GM10248 (cell line): ENCODE data around the gene ARHGAP45.

Experiments used
- CTCF ChIA-PET: fragments of 300-600 bp; sonication (Branson Sonifier 250); formaldehyde crosslinking; extraction: SDS; loops from one replicate; lab custom pipeline; 2021; ENCODE audit warnings: antibody characterized with exemption; lab: Yijun Ruan, JAX
- POLR2A ChIA-PET: fragments of 350-650 bp; sonication (Branson Sonifier 250); formaldehyde crosslinking; extraction: SDS; loops from one replicate; lab custom pipeline; 2020; ENCODE audit warnings: antibody characterized with exemption; lab: Yijun Ruan, JAX
- DNase-seq: peaks from one replicate; pipeline ENCODE4 v3.0.0; 2012; ENCODE audit errors: extremely low spot score
- TF ChIP-seq, protein P1 (sequence below): IDR thresholded peaks from 2 replicates; pipeline ENCODE4 v1.5.1; 2012; ENCODE audit warnings: mild to moderate bottlenecking, low read depth; ENCODE audit errors: extremely low read depth, missing control alignments, control extremely low read depth

The ARHGAP45 gene

GRCh38 chr19:1027650-1028061 is 39.3 kb upstream of the ARHGAP45 start:
- ChIA-PET CTCF (interaction anchor here (1.0 to 5.8 kb wide), 5 partner anchors 11 to 216 kb away, joined by 3 to 32 read pairs (median 5); partner anchors contain the start of gene ABCA7), POLR2A (interaction anchor here (0.8 kb wide), 1 partner anchor 10 kb away, joined by 4 read pairs; no protein-coding TSS in a partner anchor)
- TF ChIP-seq, protein P1, sequence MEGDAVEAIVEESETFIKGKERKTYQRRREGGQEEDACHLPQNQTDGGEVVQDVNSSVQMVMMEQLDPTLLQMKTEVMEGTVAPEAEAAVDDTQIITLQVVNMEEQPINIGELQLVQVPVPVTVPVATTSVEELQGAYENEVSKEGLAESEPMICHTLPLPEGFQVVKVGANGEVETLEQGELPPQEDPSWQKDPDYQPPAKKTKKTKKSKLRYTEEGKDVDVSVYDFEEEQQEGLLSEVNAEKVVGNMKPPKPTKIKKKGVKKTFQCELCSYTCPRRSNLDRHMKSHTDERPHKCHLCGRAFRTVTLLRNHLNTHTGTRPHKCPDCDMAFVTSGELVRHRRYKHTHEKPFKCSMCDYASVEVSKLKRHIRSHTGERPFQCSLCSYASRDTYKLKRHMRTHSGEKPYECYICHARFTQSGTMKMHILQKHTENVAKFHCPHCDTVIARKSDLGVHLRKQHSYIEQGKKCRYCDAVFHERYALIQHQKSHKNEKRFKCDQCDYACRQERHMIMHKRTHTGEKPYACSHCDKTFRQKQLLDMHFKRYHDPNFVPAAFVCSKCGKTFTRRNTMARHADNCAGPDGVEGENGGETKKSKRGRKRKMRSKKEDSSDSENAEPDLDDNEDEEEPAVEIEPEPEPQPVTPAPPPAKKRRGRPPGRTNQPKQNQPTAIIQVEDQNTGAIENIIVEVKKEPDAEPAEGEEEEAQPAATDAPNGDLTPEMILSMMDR = no peak
- no peak for DNase-seq

GRCh38 chr19:1028062-1028926 is 38.7 kb upstream of the ARHGAP45 start:
- ChIA-PET CTCF (interaction anchor here (1.0 to 5.8 kb wide), 9 partner anchors 10 to 238 kb away, joined by 3 to 32 read pairs (median 3); partner anchors contain the start of gene ABCA7), POLR2A (no interaction called here)
- DNase-seq = peak; percentile 62
- TF ChIP-seq, protein P1 = no peak

- ChIA-PET CTCF (interaction anchor here (1.0 to 1.5 kb wide), 2 partner anchors 11 to 212 kb away, joined by 3 to 4 read pairs; partner anchors contain the start of gene RNU6-2), POLR2A (interaction anchor here (0.6 to 0.7 kb wide), 2 partner anchors 72 to 159 kb away, joined by 4 read pairs; no protein-coding TSS in a partner anchor)
- TF ChIP-seq, protein P1 = no peak
- no peak for DNase-seq
Measured at GRCh38 chr19:1032264-1032867, 34.6 kb upstream of the ARHGAP45 start.

DNA sequence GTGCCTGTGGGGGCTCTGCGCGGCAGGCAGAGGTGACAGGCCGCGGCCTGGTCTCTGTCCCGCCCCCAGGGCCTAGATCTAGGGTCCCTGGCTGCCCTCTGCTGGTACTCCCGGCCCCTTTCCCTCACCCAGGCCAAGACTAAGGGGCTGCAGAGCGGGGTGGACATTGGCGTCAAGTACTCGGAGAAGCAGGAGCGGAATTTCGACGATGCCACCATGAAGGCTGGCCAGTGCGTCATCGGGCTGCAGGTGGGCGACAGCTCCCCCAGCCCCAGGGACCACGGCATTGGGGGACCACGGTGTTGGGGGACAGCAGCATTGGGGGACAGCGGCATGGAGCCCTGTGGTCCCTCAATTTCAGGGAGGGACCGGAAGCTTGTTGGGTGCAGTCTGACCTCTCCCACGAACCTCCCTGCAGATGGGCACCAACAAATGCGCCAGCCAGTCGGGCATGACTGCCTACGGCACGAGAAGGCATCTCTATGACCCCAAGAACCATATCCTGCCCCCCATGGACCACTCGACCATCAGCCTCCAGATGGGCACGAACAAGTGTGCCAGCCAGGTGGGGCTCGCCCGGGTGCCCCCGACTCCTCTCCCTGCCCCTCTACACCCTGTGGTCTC is 30.9 kb upstream of the ARHGAP45 start:
- POLR2A ChIA-PET = interaction anchor here (0.6 kb wide), 1 partner anchor 70 kb away, joined by 3 read pairs; no protein-coding TSS in a partner anchor
- TF ChIP-seq, protein P1 = no peak
- DNase-seq = no peak
- CTCF ChIA-PET = interaction anchor here (1.5 to 4.7 kb wide), 2 partner anchors 9 to 209 kb away, joined by 3 to 32 read pairs; partner anchors contain the start of gene CNN2

DNA sequence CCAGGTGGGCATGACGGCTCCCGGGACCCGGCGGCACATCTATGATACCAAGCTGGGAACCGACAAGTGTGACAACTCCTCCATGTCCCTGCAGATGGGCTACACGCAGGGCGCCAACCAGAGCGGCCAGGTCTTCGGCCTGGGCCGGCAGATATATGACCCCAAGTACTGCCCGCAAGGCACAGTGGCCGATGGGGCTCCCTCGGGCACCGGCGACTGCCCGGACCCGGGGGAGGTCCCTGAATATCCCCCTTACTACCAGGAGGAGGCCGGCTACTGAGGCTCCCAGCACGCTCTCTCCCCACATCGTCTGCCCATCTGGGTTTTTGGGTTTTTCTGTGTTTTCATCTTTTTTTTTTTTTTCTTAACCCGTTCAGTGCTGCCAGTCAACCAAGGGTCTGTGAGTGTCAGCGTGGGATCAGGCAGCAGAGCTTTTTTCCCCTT is 29.3 kb upstream of the ARHGAP45 start:
- ChIA-PET POLR2A (interaction anchor here (1.4 kb wide), 1 partner anchor 10 kb away, joined by 4 read pairs; no protein-coding TSS in a partner anchor), CTCF (interaction anchor here (1.5 to 4.7 kb wide), 3 partner anchors 11 to 207 kb away, joined by 3 to 32 read pairs (median 5); partner anchors contain the start of genes ATP5F1D and CNN2)
- TF ChIP-seq, protein P1 = no peak

More for the DNA sequence above, 29.3 kb upstream of the ARHGAP45 start:
- no peak for DNase-seq
